HepG2 (cell line): ENCODE data around the gene MSMP. TPM values are rescaled to one million over a fixed set of nuclear protein-coding genes. Genes with fewer than 3 reads are reported as not detected.

Experiments used
- ATAC-seq: fragments of 200-7000 bp; cut with Tn5 transposase; 3 replicates; pipeline ENCODE4 v1.9.1; 2020; ENCODE audit warnings: mild to moderate bottlenecking, moderate library complexity
- BruUV-seq: library from RNA; stranded (reverse); fragments of 400-500 nt; replicated peaks from 2 replicates; lab custom pipeline; 2021; lab: Mats Ljungman, UMichigan
- CTCF ChIA-PET: fragments of 300-600 bp; formaldehyde crosslinking; extraction: SDS; loops from one replicate; lab custom pipeline; 2021; ENCODE audit warnings: low total read pairs, inconsistent platforms, low intra/inter-chr PET ratio; lab: Yijun Ruan, JAX
- POLR2A ChIA-PET: fragments of 350-600 bp; sonication (Branson Sonifier 250); formaldehyde crosslinking; loops from one replicate; lab custom pipeline; 2020; ENCODE audit warnings: antibody characterized with exemption, inconsistent platforms; lab: Yijun Ruan, JAX
- DNase-seq: peaks from one replicate; pipeline ENCODE4 v3.0.0-alpha.2; 2015; ENCODE audit warnings: low spot score
- FAIRE-seq: peaks from 3 replicates; lab custom pipeline; 2011; peaks lifted over from hg19 to GRCh38; lab: Jason Lieb, UNC
- H2AFZ ChIP-seq: one replicate; pipeline ENCODE4 v1.6.1; 2011; ENCODE audit warnings: low read length, inconsistent platforms
- H3K27ac ChIP-seq: fragments of 300-600 bp; 3 replicates; pipeline ENCODE4 v1.8.0; 2011; ENCODE audit warnings: mixed run types, mild to moderate bottlenecking, mixed read lengths, low read length, inconsistent platforms; ENCODE audit not compliant: insufficient read depth; ENCODE audit errors: extremely low read length
- H3K27me3 ChIP-seq, 2 experiments: fragments of 200-600 bp in 1 of 2; 2 replicates in 1 of 2; 3 replicates in 1 of 2; pipeline versions ENCODE4 v1.6.0 to v1.8.0; 2011; ENCODE audit warnings: low read length in 2 of 2, mild to moderate bottlenecking in 2 of 2, moderate library complexity in 2 of 2, inconsistent platforms in 1 of 2; ENCODE audit not compliant: insufficient read depth in 2 of 2, control insufficient read depth in 1 of 2
- H3K36me3 ChIP-seq, 2 experiments: fragments of 200-600 bp in 1 of 2; replicated peaks in 1 of 2; 2 replicates in 1 of 2; 3 replicates in 1 of 2; pipeline versions ENCODE4 v1.5.1 to v1.8.0; 2011; ENCODE audit warnings: low read length in 2 of 2, inconsistent platforms in 1 of 2; ENCODE audit not compliant: insufficient read depth in 2 of 2, control insufficient read depth in 1 of 2
- H3K4me1 ChIP-seq: 2 replicates; pipeline ENCODE4 v1.5.1; 2012; ENCODE audit warnings: low read length, inconsistent platforms; ENCODE audit not compliant: insufficient read depth
- H3K4me2 ChIP-seq: 2 replicates; pipeline ENCODE4 v1.6.0; 2011; ENCODE audit warnings: low read depth, low read length, inconsistent platforms
- H3K4me3 ChIP-seq, 3 experiments: fragments of 200-600 bp in 1 of 3; sonication (generic), shearing (Covaris generic) in 1 of 3; replicated peaks in 1 of 3; 2 replicates each; pipeline ENCODE4 v1.5.1; 2011 to 2016; ENCODE audit warnings: low read length in 3 of 3, inconsistent platforms in 2 of 3, low read depth in 2 of 3, mild to moderate bottlenecking in 2 of 3, control low read depth in 1 of 3, mixed read lengths in 1 of 3; ENCODE audit not compliant: insufficient read depth in 1 of 3
- H3K79me2 ChIP-seq: one replicate; pipeline ENCODE4 v1.6.1; 2011; ENCODE audit warnings: low read length, inconsistent platforms; ENCODE audit not compliant: insufficient read depth
- H3K9ac ChIP-seq: 2 replicates; pipeline ENCODE4 v1.6.0; 2011; ENCODE audit warnings: mild to moderate bottlenecking, low read depth, low read length, inconsistent platforms; ENCODE audit not compliant: insufficient read depth
- H3K9me3 ChIP-seq: 2 replicates; pipeline ENCODE4 v1.5.1; 2012; ENCODE audit warnings: mild to moderate bottlenecking, low read length
- H4K20me1 ChIP-seq: 2 replicates; pipeline ENCODE4 v1.6.0; 2011; ENCODE audit warnings: inconsistent platforms, mild to moderate bottlenecking, low read length, moderate library complexity; ENCODE audit not compliant: insufficient read depth
- DR1 ChIP-seq: sonication (generic); formaldehyde crosslinking; IDR thresholded peaks from 2 replicates; pipeline ENCODE4 v1.8.0; 2021; ENCODE audit warnings: mild to moderate bottlenecking, missing genetic modification reagents, inconsistent platforms
- FOSL2 ChIP-seq: sonication (generic); formaldehyde crosslinking; IDR thresholded peaks from 2 replicates; pipeline ENCODE4 v1.4.0; 2020; ENCODE audit warnings: missing genetic modification reagents
- HNF4G ChIP-seq, 2 experiments: sonication (generic) in 1 of 2; formaldehyde crosslinking in 1 of 2; IDR thresholded peaks; 2 replicates each; pipeline versions ENCODE4 v1.4.0 to v1.6.1; 2011 to 2020; ENCODE audit warnings: borderline replicate concordance in 2 of 2, low read depth in 2 of 2, mild to moderate bottlenecking in 2 of 2, low read length in 1 of 2, missing genetic modification reagents in 1 of 2, moderate library complexity in 1 of 2
- HNRNPH1 ChIP-seq: fragments of 200-400 bp; formaldehyde crosslinking; optimal IDR thresholded peaks from 2 replicates; pipeline ENCODE3; 2017; ENCODE audit warnings: mild to moderate bottlenecking, low read depth, low read length
- NFE2 ChIP-seq: sonication (generic); formaldehyde crosslinking; IDR thresholded peaks from 2 replicates; pipeline ENCODE4 v1.4.0; 2020; ENCODE audit warnings: missing genetic modification reagents
- POLR2A ChIP-seq, 2 experiments: IDR thresholded peaks; 2 replicates each; pipeline ENCODE4 v1.6.1; 2011; ENCODE audit warnings: low read depth in 2 of 2, low read length in 2 of 2, mild to moderate bottlenecking in 1 of 2, moderate library complexity in 1 of 2; ENCODE audit not compliant: insufficient read depth in 1 of 2
- PRPF4 ChIP-seq: fragments of 200-400 bp; formaldehyde crosslinking; IDR thresholded peaks from 2 replicates; pipeline ENCODE4 v1.6.1; 2016; ENCODE audit warnings: low read length, low read depth; ENCODE audit not compliant: poor library complexity, severe bottlenecking
- ZFP36L2 ChIP-seq: sonication (generic); formaldehyde crosslinking; IDR thresholded peaks from 2 replicates; pipeline ENCODE4 v1.4.0; 2020; ENCODE audit warnings: missing genetic modification reagents
- ZNF17 ChIP-seq: sonication (generic); formaldehyde crosslinking; IDR thresholded peaks from 2 replicates; pipeline ENCODE4 v1.5.0; 2020; ENCODE audit warnings: mild to moderate bottlenecking, missing genetic modification reagents
- ZNF331 ChIP-seq: sonication (generic); formaldehyde crosslinking; IDR thresholded peaks from 2 replicates; pipeline ENCODE4 v1.4.0; 2020; ENCODE audit warnings: missing genetic modification reagents
- ZNF432 ChIP-seq: sonication (generic); formaldehyde crosslinking; IDR thresholded peaks from 2 replicates; pipeline ENCODE4 v1.5.0; 2020; ENCODE audit warnings: missing genetic modification reagents, mild to moderate bottlenecking, borderline replicate concordance
- whole genome bisulfite sequencing: methylation state at CpG from one replicate; pipeline ENCODE4 v1.1.6; 2017; ENCODE audit warnings: low lambda C conversion rate; 5-methylcytosine and 5-hydroxymethylcytosine counted together
- in situ Hi-C: cut with HindIII; loops from 2 replicates; pipeline ENCODE4 v1.10.0; 2017; ENCODE audit warnings: low pct_unique_long_range_greater_than_20kb; ENCODE audit not compliant: extremely low pct_ligation_motif_present
- intact Hi-C: fragments of 100-400 bp; cut with micrococcal nuclease; formaldehyde crosslinking; loops from one replicate; pipeline ENCODE4 v1.10.0; 2022; ENCODE audit not compliant: unreplicated experiment
- polyA plus RNA-seq, 8 experiments: library from polyadenylated mRNA; depleted of rRNA in 3 of 8; stranded (reverse) in 7 of 8; unstranded in 1 of 8; fragments of >200 nt; fragmentation: Illumina TruSeq in 4 of 8; extraction: Trizol in 4 of 8; gene quantifications; 2 replicates each; pipeline versions ENCODE4 v1.2.1 to v1.2.3, GENCODE V29; 2011 to 2016; ENCODE audit warnings: low read depth in 4 of 8, missing spikeins in 1 of 8, mixed read lengths in 1 of 8; ENCODE audit not compliant: insufficient read depth in 1 of 8
- total RNA-seq, 5 experiments: library from RNA; depleted of rRNA; stranded (reverse); fragments of >200 nt; fragmentation: Illumina TruSeq; extraction: Trizol; gene quantifications; 2 replicates each; pipeline ENCODE4 v1.2.3, GENCODE V29; 2016; ENCODE audit warnings: low read depth in 1 of 5
- TF ChIP-seq, protein P1 (sequence below): sonication (generic); formaldehyde crosslinking; IDR thresholded peaks from 2 replicates; pipeline ENCODE4 v1.4.0; 2020; ENCODE audit warnings: mild to moderate bottlenecking, missing genetic modification reagents
- TF ChIP-seq, protein P2 (sequence below): sonication (generic); formaldehyde crosslinking; IDR thresholded peaks from 2 replicates; pipeline ENCODE4 v1.5.0; 2020; ENCODE audit warnings: mild to moderate bottlenecking, missing genetic modification reagents, borderline replicate concordance
- TF ChIP-seq, protein P3 (sequence below): sonication (generic); formaldehyde crosslinking; IDR thresholded peaks from 2 replicates; pipeline ENCODE4 v1.4.0; 2020; ENCODE audit warnings: missing genetic modification reagents

MSMP gene
- total and polyA plus RNA-seq, 2 of the 13 experiments (the other 11 are each of a cell fraction or from before 2014, with no cell fraction given), result 0.24 to 0.46 TPM

DNA sequence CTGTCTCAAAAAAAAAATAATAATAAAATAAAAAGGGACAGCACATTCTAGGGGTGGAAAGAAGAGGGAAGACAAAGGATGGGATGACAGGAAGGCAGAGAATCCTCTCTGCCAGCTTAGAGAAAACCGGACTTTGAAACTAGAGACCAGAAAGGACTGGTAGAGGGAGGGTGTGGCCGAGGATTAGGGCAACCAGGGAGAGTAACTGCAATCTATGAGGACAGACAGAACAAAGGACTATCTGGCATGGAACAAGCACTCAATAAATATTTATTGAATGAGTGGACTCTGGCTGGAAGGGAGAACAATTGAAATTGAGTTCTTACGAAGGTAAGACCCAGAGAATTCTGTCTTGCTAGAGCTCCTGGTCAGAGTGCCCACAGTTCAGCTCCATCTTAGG, 7.5 kb downstream of the MSMP start:
- peaks cover 51% of the 10 kb centered on the region for H3K79me2 ChIP-seq
- WGBS, result 1% methylated on average over 3 of the region's 3 CpGs
- peak overlapping the region; percentile 95 to 99 (median 98) for H3K4me3 ChIP-seq
- H3K27me3 ChIP-seq, result no peaks in the 10 kb centered on the region; a peak in 2 of 5 replicates
- peak overlapping the region; percentile 89 for H3K27ac ChIP-seq
- in situ Hi-C loops (no loop called here), intact Hi-C loops (no loop called here)
- ATAC-seq (peak; percentile 32; the same call in 2 of the 3 replicates), FAIRE-seq (peak; percentile 63), DNase-seq (peak; percentile 74)
- H4K20me1 ChIP-seq, result peaks cover 39% of the 10 kb centered on the region
- H3K36me3 ChIP-seq, result peaks cover 17 to 42% of the 10 kb centered on the region in 2 experiments
- H3K4me1 ChIP-seq, result peaks cover 42% of the 10 kb centered on the region
- peak overlapping the region; percentile 94 for H3K4me2 ChIP-seq
- no TSS peak for BruUV-seq
- H3K9ac ChIP-seq, result peak overlapping the region; percentile 94
- ChIA-PET CTCF (no interaction called here), POLR2A (interaction anchor here (0.8 to 5.8 kb wide), 9 partner anchors 9 to 89 kb away, joined by 3 to 102 read pairs (median 5); partner anchors contain the start of genes CCDC107, CREB3, HINT2 and RMRP)
- H3K9me3 ChIP-seq, result no peaks in the 10 kb centered on the region
- H2AFZ ChIP-seq, result no peak overlapping the region
- TF ChIP-seq HNF4G (IDR thresholded peaks at IDR 0.05; ENCODE audit: borderline replicate concordance, low read depth, low read length) (peak; percentile 45), HNF4G (CRISPR knock-in tag; IDR thresholded peaks at IDR 0.05; ENCODE audit: borderline replicate concordance, low read depth) (no peak), FOSL2 (peak; percentile 41), POLR2A (IDR thresholded peaks at IDR 0.05; ENCODE audit: insufficient read depth in 1 of 2, low read depth in 2 of 2, low read length in 2 of 2) (0 out of 4 replicates have a peak, but pooled peaks of 1 of the 2 experiments have one; percentile 14), HNRNPH1 (no peak), ZNF432 (CRISPR knock-in tag) (no peak), ZFP36L2 (CRISPR knock-in tag) (no peak), DR1 (CRISPR knock-in tag) (no peak), ZNF17 (CRISPR knock-in tag) (no peak), PRPF4 (no peak), ZNF331 (no peak), NFE2 (no peak)
- TF ChIP-seq, protein P1, sequence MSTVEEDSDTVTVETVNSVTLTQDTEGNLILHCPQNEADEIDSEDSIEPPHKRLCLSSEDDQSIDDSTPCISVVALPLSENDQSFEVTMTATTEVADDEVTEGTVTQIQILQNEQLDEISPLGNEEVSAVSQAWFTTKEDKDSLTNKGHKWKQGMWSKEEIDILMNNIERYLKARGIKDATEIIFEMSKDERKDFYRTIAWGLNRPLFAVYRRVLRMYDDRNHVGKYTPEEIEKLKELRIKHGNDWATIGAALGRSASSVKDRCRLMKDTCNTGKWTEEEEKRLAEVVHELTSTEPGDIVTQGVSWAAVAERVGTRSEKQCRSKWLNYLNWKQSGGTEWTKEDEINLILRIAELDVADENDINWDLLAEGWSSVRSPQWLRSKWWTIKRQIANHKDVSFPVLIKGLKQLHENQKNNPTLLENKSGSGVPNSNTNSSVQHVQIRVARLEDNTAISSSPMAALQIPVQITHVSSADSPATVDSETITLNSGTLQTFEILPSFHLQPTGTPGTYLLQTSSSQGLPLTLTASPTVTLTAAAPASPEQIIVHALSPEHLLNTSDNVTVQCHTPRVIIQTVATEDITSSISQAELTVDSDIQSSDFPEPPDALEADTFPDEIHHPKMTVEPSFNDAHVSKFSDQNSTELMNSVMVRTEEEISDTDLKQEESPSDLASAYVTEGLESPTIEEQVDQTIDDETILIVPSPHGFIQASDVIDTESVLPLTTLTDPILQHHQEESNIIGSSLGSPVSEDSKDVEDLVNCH (CRISPR knock-in tag), result no peak
- TF ChIP-seq, protein P2, sequence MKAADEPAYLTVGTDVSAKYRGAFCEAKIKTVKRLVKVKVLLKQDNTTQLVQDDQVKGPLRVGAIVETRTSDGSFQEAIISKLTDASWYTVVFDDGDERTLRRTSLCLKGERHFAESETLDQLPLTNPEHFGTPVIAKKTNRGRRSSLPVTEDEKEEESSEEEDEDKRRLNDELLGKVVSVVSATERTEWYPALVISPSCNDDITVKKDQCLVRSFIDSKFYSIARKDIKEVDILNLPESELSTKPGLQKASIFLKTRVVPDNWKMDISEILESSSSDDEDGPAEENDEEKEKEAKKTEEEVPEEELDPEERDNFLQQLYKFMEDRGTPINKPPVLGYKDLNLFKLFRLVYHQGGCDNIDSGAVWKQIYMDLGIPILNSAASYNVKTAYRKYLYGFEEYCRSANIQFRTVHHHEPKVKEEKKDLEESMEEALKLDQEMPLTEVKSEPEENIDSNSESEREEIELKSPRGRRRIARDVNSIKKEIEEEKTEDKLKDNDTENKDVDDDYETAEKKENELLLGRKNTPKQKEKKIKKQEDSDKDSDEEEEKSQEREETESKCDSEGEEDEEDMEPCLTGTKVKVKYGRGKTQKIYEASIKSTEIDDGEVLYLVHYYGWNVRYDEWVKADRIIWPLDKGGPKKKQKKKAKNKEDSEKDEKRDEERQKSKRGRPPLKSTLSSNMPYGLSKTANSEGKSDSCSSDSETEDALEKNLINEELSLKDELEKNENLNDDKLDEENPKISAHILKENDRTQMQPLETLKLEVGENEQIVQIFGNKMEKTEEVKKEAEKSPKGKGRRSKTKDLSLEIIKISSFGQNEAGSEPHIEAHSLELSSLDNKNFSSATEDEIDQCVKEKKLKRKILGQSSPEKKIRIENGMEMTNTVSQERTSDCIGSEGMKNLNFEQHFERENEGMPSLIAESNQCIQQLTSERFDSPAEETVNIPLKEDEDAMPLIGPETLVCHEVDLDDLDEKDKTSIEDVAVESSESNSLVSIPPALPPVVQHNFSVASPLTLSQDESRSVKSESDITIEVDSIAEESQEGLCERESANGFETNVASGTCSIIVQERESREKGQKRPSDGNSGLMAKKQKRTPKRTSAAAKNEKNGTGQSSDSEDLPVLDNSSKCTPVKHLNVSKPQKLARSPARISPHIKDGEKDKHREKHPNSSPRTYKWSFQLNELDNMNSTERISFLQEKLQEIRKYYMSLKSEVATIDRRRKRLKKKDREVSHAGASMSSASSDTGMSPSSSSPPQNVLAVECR, result peak; percentile 26; the same call in 1 of the 2 replicates
- TF ChIP-seq, protein P3, sequence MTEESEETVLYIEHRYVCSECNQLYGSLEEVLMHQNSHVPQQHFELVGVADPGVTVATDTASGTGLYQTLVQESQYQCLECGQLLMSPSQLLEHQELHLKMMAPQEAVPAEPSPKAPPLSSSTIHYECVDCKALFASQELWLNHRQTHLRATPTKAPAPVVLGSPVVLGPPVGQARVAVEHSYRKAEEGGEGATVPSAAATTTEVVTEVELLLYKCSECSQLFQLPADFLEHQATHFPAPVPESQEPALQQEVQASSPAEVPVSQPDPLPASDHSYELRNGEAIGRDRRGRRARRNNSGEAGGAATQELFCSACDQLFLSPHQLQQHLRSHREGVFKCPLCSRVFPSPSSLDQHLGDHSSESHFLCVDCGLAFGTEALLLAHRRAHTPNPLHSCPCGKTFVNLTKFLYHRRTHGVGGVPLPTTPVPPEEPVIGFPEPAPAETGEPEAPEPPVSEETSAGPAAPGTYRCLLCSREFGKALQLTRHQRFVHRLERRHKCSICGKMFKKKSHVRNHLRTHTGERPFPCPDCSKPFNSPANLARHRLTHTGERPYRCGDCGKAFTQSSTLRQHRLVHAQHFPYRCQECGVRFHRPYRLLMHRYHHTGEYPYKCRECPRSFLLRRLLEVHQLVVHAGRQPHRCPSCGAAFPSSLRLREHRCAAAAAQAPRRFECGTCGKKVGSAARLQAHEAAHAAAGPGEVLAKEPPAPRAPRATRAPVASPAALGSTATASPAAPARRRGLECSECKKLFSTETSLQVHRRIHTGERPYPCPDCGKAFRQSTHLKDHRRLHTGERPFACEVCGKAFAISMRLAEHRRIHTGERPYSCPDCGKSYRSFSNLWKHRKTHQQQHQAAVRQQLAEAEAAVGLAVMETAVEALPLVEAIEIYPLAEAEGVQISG (CRISPR knock-in tag), result 0 out of 2 replicates have a peak, but pooled peaks have one; percentile 20
